Stimulated activated CD4-positive, alpha-beta T cell treated with anti-CD3 and anti-CD28 coated beads, Interleukin-4, amount 100 ng/mL, for 48 hours (primary cell): ENCODE results near the gene PTHLH.

Experiments
- DNase-seq, 2 donors: peaks; one replicate each; pipeline ENCODE4 v3.0.0-alpha.2; 2020; ENCODE audit warnings: low read depth in 2 of 2

The PTHLH gene

DNA sequence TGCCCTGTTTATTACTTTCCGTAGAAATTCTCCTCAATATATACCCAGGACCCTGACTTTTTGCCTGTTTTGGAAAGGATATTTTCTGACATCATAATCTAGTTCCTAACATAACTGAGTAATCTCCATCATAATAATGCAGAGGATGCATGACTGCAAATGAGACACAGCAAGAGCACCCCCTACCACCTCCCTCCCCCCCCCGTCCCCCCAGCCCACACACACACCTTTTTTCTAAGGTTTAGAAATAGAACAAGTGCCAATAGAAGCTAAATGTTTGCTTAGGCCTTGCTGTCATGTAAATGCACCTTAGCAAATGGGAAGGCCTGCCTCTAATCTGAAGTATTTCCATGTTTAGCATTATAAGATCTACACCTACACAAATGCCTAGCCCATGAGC lies at the start of gene PTHLH:
Gene PTHLH (minus strand): TSS at position 13 of the 400 bp plus-strand sequence. CDS start 3,239 bp downstream, outside the sequence.
- no peak for DNase-seq

DNA sequence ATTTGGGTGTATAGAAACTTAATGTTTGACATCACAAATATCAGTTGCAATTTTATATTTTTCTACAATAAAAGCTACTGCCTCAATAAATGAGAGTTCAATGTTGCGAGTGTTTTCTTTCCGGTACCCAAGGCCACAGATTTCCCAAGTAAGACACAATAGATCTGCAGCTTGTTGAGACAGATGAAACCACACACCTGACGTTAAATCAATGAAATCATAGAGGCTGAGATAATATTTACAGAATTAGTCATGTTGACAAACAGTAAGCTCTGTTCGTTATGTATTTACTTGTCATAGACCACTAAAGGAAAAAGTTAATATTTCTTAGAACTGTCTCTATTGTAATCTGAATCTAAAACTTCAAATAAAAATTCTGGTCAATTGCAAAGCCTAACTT lies 49.2 kb upstream of the PTHLH start:
- no peak for DNase-seq

DNA sequence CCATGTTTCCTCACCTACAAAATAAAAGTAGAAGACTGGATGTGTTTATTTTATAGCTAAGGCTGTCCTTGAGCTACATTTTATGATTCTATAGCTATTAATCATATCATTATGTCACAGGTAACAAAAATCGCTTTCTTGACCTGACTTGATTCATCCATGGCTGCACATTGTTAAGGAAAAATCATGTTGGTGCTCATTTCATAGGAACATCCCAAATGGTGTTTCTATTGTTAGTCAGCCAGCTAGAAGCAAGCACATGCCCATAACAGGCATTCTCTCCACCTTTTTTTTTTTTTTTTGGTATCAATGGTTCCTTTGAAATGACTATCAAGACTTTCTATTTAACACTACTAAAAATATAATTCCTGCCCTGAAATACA lies 45.3 kb upstream of the PTHLH start:
- no peak for DNase-seq

DNA sequence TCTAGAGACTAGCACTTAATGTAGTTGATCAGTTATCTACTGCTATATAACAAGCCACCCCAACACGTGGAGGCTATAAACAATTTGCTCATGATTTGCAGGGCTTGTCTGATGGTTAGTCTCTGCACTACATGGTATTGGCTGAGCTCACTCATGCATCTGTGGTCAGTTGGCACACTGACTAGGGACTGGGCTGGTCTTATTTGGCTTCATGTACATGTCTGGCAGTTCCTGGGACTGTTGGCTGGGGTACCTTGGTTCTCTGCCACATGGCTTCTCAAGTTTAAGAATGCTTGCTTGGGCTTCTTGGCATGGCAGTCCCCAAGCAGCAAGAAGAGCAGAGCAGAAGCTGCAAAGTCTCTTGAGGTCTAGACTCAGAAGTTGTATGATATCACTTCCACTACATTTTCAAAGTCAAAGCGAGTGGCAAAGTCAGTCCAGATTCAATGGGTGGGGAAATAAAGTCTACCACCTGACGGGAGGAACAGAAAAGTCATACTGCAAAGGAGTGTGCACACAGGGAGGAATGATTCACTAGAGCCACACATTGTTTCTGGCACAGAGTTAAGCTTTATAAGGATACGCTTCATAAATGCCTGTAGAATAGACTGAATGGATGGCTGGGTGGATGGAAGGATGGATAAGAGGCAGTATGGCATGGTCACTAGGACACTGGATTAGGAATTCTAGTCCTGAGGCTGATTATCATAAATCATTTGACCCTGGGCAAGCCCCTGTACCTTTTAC lies 44.8 kb upstream of the PTHLH start:
- DNase-seq = no peak

DNA sequence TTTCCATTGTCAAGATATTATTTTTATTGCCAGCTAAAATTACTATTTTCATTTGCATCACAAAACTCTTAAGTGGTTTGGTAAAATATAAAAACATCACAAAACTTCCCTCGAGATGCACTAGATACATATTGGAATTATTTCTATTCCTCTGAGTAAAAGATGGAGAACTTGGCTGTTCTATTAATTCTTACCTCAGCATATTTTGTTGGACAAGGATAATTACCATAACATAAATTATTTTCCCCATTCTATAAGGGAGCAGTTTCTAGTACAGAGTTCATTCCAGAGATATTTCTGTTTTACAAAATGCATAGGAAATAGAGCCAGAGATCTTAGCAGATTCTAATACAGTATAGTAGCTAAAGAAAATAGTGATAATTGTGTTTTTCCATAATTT lies 42.6 kb upstream of the PTHLH start:
- no peak for DNase-seq

DNA sequence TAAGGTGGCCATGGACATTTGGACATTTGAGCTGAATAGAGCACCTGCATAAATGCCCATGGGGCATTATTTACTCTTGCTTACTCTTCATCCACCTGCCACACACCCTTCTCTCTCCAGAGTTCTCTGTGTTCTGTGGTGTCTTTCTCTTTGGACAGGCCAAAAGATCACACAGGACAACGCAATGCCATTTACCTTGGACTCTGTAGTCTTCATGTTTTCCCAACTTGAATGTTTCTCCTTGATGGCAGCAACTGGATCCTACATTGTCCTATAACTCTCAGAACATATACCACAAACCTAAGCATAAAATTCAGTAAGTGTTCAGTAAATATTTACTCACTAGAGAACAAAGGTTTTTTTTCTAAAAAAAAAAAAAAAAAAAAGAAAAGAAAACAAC lies 41.7 kb upstream of the PTHLH start:
- DNase-seq = no peak

DNA sequence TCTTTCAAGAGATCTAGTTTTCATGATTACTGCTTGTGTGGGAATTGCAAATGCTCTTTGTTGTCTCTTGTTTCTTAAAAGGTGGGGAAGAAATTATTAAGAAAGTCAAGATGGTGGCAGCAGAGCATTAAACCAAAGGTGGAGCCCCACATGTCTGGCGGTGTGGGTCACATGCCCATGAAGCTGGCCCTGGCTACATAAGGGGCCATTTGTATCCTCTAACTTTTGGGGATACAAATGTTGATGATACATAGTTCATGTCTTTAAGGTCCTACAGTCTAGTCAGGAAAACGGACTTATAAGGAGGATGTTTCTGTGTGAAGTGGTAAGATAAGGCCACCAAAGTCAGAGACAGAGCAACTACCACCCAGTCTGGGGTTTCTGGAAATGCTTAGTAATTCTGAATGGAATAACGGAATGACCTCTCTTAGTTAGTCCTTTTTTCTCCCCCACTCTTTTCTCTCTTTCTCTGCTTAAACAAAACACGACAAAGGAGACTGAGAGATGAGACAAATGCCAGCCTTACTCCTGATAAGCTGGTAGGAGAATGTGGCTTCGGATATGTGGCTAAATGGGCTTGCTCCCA lies 39.9 kb upstream of the PTHLH start:
- DNase-seq = no peak

DNA sequence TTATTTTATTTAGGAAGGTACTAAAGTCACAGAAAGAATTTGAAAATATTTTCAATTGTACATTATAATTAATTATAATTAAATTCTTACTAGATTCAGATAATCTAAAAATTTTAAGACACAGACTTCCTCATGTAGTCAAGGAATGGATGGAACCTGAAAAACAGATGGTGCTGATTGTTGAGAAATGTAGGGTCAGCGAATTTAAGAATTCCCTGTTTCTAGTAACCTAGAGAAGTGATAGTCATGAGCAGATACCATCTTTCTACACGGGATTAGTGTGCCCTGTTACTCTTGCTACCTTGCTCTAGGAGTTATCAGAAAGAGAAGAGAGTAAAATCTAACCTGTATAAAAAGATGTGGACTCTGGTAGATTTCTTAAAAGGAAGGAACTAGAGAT lies 37.5 kb upstream of the PTHLH start:
- no peak for DNase-seq

DNA sequence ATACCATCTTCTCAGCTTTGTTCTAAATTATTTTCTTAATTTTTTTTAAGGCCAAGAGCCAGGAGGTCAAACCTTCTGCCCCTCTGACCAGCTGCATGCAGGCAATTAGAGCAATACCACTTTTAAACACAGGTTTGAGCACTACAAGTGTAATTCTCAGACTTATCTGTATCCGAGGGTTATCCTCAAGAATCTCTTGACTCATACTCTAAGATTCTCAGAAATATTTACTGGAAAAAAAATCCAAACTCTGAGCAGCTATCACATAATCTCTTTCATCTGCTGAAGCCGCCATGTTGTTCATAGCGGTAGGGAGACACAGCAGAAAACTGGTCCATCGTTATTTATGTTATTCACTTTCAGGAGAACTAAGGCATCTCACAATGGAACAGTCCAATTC lies 27.4 kb upstream of the PTHLH start:
- no peak for DNase-seq

DNA sequence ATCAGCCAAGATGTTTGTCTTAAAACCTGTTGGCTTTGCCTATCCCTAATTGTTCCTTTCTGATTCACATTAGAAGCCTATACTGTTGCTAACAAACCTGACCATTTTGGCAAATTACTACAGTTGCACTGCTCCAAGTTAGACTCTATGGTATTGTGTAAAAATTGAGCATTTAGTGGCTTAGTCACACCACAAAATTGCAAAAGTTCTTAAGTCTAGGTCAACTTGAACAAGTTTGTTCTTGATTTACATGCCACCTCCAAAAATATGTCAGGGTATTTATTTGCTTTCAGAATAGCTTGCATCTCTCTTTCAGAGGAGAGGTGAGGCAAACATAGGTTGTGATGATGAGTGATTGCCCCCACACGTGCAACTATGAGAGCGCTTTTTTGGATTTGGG lies 27.0 kb upstream of the PTHLH start:
- DNase-seq = no peak

DNA sequence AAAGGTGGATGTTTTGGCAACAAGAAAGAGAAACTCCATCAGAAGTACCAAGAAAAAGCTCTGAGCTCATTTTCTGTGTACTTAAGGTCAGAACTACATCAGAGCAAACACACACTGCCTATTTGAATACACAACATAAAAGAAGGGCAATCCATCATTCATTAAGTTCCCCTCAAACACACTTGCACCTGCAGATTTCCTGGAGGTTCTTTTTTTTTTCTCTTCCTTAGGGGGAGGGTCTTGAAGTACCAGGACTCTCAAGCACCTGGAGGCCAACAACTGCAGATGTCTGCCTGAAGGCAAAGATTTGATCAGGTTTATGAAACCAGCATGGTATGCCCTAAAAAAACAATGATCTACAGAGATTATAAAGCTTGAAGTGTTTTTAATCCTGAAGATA lies 26.1 kb upstream of the PTHLH start:
- DNase-seq = no peak

DNA sequence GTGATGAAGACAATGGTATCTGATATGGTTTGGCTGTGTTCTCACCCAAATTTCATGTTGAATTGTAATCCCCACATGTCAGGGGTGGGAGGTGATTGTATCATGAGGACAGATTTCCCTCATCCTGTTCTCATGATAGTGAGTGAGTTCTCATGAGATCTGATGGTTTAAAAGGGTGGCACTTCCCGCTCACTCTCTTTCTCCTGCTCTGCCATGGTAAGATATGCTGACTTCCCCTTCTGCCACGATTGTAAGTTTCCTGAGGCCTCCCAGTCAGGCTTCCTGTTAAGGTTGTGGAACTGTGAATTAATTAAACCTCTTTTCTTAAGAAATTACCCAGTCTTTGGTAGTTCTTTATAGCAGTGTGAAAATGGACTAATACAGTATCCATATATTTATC lies 25.6 kb upstream of the PTHLH start:
- DNase-seq = no peak

DNA sequence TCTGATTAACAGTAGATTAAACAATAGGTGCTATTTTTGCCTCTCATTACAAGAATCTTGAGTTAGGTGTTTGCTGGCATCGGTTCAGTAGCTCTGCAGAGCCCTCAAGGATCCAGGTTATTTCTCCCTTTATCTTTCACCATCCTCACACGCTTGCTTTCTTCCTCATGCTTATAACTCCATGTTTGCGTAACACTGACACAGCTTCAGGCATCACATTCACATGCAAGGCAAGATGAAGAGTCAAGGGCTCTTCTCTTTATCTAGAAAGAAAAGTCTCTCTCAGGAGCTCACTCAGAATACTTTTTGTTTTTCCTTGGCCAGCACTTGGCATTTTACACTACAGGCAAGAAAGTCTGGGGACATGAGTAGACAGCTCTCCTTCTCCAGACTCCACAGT lies 24.2 kb upstream of the PTHLH start:
- no peak for DNase-seq

DNA sequence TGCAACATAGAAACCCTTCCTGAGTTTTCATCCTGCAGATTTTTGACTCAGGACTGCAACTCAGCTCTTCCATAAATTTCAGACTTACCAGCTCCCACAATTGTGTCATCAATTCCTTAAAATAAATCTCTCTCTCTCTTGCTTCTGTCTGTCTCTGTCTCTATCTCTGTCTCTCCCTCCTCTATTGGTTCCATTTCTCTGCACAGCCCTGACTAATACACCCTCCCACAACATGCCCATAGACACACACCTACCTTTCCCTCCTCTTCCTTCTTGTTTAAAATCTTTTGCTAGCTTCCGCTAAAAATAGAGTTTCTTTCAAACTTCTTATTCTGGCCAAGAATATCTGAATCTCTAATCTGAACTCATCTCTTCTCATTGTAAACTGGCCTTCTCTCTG lies 22.9 kb upstream of the PTHLH start:
- no peak for DNase-seq

DNA sequence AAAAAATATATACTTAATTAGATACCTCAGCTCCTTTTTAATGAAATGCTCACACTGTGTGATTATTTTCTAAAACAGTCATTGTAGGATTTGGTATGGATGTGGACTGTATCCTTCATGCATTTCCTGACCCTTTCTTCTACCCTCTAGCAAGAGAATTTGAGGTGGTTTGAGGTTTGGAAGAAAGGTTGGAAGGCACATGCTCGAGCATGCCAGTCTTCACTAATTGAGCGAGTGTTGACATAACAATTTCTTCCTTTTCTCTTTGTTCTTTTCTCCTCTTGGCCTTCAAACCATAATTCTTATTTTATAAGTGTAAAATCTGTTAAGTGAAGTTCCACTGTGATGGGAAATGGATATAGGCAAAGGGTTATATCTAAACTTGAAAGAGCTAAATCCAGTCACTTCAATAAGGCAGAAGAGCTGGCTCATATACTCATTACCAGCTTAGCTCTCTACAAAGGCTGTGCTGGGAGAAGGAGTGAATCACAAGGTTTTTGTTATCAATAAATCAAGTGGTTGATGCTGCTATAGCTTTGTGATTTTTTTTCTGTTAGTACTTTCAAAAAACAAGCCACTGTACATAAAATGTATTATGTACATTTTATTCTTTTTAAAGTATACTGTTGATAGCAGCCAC lies 16.2 kb upstream of the PTHLH start:
- DNase-seq = no peak

DNA sequence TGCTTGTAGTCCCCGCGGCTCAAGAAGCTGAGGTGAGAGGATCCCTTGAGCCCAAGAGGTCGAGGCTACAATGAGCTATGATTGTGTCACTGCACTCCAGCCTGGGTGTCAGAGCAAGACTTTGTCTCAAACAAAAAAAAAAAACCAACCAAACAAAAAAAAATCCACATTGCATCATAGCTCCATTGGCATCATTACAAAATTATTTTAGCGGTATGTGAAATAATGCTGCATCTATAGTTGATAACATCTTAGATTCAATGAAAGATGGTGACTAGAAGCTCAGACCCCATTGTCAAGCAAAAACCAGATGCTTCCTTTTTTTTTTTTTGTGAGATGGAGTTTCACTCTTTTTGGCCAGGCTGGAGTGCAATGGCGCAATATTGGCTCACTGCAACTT lies 14.8 kb upstream of the PTHLH start:
- no peak for DNase-seq

DNA sequence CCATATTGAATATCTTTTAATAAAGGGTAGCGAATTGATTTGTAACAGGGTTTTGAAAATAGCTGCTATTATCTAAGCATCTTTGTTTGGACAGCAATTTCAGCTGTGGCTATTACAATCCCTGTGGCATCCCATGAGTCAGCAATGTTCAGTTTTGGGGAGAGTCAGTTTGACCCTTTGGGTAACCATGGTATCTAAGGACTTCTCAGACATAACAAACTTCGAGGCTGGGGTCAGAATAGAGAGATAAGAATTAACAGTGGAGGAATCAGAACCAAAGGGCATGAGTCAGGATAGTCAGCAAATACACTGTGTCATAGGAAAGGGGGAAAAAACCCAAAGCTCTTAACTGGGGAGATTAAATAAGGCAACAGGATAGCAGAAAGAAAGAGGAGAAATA lies 11.7 kb upstream of the PTHLH start:
- DNase-seq = no peak

DNA sequence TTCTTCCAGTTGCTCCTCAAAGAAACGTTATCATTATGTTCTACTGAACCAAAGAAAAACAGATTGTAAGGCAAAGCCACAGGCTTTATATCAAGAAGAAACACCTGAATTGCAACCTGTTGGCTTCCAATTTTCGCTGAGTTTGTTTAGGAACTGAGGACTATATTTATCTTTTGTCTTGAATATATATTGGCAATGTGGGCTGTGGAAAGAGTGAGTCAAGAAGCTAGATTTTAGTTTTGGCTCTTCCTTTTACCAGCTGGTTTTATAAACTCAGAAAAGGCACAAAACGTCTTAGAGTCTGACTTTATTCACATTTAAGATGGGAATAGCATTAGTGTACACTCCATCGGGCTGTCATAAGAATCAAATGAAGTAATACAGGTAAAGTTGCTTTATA lies 10.4 kb upstream of the PTHLH start:
- DNase-seq = no peak

DNA sequence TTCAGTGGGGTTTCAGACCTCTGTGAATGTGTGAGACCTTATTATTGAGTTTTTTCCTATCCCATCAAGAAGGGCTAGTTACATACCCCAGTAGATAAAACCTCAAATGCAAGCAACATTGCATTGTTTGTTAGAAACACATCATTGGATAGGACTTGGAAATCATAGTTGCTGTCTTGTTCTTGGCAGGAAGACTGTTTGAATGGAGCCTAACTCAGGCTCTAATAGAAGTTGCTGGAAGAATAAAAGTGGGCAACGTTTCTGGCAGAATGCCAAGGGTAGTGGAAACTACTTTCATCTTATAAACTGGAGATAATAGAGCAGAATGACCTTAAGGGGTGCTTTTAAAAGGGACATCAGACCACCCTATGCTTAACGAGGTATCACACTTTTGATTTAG lies 9.9 kb upstream of the PTHLH start:
- DNase-seq = no peak

DNA sequence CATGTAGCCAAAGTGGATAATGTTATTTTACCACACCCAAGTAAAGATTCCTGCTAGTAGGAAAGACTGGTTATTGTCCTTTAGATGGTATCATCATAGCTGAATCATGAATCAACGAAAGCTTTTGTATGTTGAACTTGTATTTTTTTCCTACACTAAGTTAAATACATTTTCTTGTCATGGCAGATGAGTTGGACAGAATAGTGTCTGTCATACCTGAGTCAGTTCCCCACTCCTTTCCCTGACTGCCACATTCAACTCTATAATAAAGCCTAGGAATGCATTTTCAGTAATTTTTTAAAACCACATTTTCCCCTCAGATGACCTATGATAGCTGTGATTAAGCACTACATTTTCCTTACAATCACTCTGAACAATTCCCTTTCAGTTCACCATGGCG lies 9.3 kb upstream of the PTHLH start:
- no peak for DNase-seq

DNA sequence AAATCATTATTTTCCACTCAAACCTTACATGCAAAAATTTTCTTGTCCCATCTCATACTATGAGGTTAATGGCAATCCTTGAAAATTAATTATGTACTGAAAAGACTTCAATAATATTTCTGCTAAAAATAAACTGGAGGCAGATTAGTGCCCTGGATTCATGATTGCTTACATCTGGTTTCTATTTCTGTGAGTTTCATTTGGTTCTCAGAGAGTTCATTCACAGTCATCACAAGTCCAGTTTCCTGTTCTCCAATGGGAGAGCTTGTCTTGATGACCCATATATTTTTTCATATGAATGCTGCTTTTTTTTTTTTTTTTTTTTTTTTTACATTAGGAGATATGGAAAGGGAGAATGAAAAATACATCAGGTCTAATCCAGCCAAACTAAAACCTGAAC lies 6.6 kb upstream of the PTHLH start:
- no peak for DNase-seq

DNA sequence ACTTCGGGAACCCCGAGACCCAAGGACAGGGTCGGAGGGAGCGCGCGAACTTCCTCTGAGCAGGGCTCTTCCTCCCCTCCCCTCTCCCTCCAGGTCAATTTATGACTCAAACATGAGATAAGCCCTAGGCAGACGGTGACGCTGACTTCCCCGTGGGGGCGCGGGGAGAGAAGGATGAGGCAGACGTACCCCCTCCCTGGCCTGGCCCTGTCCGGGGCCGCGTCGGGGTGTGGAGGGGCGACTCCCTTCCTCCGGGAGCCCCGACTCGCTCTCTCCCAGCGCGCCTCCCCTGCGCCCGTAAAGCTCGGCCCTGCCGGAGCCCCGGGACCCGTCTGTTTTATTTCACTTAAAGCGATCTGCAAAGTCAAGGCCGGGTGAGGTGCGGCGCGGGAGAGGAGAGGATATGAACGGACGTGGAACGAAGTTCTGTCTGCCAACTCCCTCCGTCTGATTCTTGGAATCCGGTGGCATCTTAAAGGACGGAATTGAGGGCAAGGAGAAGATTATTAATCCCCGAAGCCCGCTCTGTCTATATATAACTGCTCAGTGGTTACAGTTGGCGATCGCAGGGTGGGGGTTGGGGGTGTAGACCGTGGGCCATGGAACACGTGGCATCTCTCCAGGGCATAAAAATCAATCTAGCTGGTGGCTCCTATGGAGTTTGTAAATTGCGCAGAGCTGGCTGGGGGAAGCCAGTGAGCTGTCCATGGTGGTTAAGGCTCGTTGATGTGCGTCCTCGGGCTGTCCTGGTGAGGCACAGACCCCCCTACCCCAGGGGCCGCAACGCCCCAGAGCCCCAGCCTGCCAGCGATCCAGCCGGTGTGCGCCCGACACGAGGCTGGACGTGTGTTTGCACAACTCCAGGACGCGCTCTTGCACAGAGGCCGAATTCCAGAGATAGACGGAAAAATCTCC lies 2.9 kb upstream of the PTHLH start:
- DNase-seq = no peak
